Stimulated activated CD4-positive, alpha-beta T cell treated with anti-CD3 and anti-CD28 coated beads, Interleukin-15, amount 100 ng/mL, for 1 hour (primary cell): ENCODE measurements around the gene ADISSP.

Source experiments
- DNase-seq, 2 donors: peaks; one replicate each; pipeline ENCODE4 v3.0.0-alpha.2; 2020; ENCODE audit warnings: low read depth in 1 of 2, low spot score in 1 of 2

ADISSP gene

DNA sequence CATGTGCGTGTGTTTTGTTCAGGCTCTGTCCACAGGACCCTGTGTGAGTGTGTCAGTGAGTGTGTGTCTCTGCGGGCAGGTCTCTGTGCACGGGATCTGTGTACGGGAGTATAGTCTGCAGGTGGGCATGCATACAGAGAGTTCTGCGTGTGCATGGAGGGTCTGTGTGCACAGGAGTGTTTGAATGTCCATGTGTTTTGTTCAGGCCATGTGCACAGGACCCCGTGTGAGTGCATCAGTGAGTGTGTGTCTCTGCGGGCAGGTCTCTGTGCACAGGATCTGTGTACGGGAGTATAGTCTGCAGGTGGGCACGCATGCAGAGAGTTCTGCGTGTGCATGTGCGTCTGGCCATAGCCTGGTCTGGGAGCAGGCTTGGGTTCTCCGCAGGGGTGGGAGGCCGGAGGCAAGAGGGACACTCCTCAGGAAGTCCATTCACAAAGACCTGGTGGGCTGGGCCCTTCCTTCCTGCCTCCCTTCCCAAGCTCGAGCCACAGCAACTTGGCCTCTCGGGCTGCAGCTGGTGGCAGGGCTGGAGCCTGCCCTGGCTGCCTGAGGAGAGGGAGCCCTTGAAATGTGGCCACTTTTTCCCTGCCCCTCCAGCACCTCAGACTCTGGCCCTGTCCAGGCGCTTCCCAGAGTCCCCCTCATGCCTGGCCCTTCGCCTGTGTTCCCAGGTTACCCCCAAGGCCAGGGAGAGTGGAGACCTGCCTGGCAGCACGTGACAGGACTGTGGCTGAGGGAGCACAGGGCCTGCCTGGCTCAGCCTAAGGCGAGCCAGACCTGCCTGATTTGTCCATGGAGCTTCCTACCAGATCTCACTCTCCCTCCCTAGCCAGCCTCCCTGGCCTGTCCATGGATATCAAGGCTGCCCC lies 28.3 kb downstream of the ADISSP start:
- DNase-seq: no peak

DNA sequence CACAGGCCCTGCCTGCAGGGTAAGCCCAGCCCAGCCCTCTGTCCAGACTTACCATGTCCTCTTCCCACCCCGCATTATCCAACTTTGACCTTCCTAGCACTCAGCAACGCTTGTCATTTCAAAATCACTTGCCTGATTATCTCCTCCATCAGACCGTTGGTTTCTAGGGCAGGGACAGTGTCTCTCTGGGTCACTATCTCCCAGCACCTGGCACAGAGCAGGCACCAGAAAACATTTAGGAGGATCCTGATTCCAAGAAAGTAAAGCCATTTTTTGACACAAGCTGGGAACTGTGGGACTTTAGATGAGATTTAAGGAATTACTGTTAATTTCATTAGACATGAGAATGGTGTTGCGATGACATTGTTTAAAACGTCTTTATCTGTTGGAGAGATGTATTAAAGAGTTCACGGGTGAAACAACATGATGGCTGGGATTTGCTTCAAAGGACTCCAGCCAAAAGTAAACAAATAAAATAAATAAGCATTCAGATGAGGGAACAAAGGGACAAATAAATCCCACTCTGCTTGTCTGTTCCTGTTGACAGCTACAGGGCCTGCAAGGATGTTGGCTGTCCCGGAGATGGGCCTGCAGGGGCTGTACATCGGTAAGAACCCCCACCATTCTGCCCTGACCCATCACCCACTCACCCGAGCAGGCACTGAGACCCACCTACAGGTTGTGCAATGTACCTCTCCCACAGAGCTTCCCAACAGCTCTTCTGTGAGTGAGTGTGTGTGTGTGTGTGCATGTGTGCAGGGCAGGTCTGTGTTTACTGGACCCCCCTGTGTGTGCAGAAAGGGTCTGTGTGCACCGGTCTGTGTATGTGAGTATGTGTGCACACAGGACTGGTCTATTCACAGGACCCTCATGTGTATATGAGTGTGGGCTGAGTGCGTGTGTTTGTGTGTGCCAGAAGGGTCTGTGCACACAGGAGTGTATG lies 29.2 kb downstream of the ADISSP start:
- DNase-seq: no peak

DNA sequence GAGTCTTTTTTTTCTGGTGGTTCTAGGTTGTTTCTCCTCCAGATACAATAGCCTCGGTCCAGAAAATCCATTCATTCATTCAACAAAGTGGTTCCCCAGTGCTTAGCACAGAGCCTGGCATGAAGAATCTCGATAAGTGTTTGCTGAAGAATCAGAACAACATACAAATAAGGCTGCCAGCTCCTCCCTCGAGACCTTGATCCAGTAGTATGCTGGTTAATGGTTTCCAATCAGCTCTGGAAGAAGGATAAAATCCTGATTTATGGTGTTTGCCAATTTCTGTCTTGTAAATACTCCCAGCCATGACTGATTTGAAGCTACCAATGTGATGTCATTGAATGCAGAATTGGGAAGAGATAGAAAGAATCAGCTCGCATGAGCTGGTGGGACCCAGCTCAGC lies 31.8 kb downstream of the ADISSP start:
- no peak for DNase-seq

DNA sequence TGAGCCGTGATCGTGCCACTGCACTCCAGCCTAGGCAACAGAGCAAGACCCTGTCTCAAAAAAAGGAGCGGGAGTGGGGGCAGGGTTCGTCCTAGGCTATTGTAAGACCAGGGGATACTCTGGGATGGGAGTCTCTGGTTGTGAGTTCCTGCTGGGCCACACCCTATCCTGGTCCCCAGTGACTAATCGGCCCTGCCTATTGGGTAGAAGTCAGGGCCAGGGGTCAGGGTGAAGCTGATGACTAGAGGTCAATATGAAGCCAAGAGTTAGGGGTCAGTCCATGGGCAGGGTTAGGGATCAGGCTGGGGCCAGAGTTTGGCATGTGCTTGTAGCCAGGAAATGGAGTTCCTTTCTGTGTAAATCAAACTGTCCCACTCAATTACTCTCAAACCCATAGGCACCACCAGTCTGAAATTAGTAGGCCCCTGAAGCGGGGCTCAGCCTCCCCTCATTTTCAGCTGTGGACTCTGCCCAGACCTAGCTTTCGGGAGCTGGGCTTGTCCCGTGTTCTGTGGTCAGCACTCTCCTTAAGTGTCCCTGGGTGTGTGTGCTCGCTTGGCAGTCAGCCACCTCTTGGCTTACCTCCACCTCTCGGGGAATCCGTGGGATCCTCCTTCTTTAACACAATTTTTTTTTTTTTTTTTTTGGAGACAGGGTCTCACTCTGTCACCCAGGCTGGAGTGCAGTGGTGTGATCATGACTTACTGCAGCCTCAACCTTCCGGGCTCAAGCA lies 33.3 kb downstream of the ADISSP start:
- DNase-seq: no peak

DNA sequence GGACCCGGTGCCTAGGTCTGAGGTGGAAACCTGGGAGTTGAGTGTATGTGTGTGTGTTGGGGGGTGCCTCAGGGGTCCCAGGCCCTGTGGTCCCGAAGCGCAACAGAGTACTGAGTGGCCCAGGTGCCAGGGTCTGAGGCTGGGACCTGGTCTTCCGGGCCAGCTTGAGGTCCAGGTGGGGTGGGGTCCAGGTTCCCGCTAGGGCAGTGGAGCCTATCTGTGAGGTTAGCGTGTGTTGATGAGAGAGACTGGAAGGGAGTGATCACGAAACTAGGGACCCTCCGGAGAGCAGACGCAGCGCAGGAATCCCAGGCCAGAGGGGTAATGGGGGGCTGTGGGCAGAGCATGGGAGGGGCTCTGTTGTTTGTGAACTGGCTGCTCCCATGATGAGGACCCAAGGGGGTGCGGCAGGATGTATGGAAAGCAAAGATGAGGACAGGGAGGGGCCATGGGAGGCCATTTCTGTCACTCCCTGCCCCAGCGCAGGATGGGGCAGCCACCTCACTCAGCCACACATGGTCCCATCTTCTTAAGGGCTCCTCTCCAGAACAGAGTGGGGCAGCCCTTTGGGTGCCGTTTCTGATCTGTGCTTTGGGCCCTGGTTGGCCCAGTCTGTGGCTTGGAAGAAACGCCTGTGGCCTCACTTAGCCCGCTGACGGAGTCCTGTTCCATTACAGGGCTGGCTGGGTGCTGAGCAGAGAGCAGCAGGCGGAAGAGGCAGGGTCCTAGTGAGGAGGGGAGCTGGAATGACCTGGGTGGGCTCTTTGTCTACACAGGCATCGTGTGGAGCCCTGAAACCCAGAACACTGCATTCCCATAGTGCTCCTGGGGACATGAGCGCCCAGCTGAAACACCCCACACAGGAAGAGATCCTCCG lies 34.2 kb downstream of the ADISSP start:
- DNase-seq: no peak

DNA sequence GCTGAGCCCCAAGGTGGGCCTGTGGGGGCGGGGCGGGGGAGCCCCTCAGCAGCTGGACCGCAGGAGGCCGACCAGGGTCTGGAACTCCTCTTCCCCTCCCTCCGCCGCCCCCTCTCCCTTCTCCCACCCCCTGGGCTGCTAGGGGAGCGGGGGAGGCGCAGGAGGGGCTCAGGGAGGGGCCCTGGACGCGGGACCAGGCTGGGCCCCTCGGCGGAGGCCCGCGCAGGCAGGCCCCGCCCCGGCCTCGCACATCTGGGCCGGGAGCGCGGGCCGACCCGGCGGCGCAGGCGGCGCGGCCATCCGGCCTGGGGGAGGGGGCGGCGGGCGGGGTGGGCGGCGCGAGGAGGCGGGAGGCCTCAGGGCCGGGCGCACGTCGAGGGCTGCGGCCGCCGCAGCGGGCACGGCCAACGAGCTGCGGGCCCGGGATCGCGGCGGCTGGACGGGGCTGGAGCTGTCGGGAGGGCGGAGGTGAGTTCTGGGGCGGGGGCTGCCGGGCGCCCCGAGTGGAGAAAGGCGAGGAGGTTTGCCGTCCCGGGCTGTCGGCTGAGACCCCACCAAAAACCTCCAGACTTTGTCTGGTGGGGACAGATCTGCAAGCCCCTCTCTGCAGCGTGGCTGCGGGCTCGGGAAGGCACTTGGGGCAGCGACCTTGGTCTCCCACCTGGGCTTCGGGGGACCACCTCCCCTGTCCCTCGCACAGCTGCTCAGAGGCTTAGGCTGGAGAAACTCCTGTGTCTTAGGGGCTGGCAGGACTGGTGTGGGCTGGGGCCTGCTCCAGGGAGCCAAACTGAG lies 35.0 kb downstream of the ADISSP start, which contains the start of gene HSPA12B:
Gene HSPA12B, plus strand, starts transcription at position 359 of the 792 bp plus-strand sequence. CDS start 5,990 bp downstream, outside the sequence.
- DNase-seq: no peak

DNA sequence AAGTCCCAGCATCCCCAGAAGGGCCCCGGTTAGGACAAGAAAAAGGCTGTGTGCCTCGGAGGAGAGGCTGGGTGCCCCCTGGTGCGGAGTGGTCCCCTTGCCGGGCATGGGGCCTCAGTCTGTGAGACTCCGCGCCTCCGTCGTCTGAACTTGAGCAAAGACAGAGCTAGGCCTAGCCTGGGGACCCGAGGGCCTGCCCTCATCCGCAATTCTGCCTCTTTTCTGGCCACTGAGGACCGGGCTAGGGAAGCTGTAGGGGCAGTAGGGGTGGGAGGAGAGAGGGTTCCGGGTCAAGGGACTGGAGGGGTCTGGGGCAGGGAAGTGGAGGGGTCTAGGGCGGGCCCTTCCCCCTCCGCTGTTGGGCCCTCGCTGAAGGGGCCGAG lies 35.6 kb downstream of the ADISSP start:
- no peak for DNase-seq

DNA sequence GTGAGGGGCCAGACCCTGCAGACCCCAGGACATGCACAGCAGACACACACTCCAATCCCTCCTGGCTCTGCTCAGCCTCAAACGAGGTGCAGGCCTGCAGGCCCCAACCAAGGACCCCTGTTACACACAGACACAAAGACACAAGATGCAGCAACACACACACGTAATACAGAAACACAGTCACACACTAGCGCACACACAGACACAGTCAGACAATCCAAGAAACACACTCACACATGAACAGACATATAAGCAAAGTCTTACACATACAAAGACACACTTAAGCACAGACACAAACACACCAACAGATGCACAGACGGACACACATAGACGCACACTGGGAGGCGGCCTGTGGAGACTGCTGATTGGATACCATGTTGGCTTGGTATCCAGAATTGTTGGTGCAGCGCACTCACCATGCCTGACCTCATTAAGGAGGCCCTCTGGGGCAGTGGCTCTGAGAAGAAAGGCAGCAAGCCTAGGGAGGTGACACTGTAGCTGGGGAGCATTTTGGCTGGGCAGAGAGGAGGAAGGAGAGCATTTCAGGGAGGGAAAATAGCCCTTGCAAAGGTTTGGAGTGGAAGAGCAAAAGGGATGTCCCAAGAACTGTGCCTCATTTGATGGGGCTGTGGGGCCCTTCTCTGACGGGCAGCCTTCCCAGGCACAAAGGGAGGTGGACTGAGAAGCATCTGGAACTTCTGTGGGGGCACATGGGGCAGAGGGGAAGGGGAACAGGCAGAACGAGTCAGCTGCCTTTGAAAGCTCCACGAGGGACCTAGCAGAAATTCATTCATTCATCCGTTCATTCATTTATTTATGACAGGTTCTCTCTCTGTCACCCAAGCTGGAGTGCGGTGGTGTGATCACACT lies 36.5 kb downstream of the ADISSP start:
- no peak for DNase-seq

DNA sequence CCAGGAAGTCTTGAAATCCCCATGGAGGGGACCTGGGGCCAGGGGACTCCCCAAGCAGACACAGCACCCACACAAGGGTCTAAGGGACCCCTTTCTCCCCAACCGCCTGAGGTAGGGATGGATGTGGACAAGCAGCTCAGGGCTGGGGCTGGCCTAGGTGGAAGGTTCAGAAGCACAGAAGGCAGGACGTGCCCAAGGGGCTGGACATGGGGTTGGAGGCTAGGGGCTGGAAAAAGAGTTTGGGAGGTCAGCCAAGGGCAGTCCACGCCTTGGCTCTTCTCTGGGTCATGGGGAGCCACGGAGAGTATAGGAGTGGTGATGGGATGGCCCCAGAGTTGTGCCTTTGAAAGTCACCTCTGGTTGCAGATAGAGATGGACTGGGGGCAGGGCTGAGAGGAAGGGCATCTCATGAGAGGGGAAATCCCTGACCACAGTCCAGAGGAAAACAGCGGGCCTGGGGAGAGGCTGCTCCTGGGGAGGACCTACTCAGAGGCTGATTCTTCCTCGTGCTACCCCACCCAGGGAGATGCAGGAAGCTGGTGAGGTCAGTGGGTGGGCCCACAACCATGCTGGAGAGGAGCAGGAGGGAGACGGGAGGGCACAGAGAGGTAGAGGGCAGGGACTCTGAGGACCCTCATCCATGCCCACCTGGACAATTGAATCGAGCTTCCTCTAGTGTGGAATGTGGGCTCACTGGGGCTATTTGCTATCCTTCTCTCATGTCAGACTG lies 37.6 kb downstream of the ADISSP start:
- DNase-seq: no peak

DNA sequence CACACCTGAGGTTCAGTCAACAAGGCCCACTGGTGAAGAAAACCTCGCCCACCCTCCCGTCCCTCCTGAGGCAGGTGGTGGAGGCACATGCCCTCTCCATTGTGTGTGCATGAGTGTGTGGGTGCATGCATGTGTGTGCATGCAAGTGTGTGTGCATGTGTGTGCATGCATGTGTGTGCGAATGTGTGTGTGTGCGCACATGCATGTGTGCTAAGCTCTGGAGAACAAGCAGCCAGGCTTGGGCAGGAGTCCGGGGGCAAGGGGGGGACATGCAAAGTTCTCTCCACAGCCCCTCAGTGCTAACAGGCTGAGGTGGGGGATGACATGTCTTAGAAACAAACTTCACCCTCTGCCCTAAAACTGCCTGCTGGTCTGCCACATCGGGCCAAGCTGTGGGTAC lies 38.2 kb downstream of the ADISSP start:
- DNase-seq: no peak

DNA sequence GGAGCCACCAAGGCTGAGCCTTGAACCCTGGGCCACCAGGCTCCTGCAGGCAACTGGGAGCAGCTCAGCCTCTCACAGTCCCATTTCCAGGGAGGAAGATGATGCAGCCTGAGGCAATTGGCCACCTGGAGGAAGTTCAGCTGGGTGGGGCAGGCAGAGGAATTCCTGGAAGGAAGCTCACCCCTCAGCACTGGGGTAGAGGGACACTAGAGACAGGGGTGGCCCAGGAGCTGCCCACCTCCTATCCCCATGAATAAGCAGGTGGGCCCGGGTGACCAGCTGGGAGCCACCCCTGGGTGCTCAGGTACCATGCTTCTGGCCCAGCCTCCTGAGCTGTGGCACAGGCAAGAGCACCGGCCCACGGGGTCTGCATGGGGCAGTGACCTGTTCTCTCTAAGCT lies 38.7 kb downstream of the ADISSP start:
- DNase-seq: no peak

DNA sequence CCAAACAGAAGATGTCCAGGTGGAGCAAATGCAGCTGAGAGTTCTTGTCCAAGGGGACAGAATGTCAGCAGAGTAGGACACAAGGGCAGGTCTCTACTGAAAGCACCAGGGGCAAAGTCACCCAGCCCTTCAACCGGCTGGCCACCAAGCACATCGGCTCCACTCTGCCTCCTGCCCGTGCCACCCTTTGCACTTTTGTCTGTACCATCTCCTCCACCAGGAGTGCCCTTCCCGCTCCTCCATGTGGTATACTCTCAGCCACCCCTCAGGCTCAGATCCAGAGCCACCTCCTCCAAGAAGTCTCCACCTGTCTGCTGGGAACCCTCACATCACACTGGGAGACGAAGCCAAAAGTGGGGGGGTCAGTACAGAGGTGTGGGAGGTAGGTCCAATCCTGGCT lies 39.2 kb downstream of the ADISSP start:
- no peak for DNase-seq

DNA sequence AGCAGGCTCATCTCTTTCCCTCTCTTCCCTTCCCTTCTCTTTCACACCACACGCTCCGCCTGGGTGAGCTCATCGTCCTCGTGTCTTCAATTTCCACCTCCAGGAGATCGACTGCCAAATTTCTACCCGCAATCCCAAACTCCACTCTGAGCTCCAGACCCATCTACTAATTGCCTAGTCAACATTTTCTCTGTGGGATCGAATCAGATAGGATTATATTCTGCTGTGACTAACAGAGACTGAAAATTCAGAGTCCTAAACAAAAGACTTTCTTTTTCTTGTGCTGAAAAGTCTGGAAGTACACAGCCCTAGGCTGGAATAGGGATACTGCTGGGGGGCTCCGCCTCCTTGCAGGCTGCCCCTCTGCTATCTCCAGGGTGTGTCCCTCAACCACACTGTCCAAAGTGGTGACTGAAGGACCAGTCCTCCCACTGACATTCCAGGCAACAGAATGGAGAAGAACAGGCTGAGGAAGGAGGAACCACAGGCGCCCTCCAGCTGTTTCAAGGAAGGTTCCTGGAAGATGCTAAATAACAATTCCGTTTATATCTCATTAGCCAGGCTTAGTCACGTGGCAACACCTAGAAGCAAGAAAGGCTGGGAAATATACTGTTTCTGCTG lies 40.0 kb downstream of the ADISSP start:
- DNase-seq: no peak

DNA sequence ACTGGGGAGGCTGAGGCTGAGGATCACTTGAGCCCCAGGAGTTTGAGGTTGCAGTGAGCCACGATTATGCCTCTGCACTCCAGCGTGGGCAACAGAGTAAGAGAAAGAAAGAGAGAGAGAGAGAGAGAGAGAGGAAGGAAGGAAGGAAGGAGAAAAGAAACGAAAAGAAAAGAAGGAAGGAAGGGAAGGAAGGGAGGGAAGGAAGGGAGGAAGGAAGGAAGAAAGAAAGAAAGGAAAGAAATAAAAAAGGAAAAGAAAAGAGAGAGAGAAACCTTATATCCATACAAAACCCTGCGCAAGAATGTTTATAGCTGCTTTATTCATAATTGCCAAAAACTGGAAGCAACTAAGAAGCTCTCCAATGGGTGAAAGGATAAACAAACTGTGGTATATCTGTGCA lies 43.2 kb downstream of the ADISSP start:
- no peak for DNase-seq

DNA sequence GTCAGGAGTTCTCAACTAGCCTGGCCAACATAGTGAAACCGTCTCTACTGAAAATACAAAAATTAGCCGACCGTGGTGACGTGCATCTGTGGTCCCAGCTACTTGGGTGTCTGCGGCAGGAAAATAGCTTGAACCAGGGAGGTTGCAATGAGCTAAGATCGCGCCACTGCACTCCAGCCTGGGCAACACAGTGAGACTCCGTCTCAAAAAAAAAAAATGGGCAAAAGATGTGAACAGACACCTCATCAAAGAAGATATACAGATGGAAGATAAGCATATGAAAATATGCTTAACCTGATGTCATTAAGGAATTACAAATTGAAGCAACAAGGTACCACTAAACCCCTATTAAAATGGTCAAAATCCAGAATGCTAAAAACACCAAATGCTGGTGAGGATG lies 44.3 kb downstream of the ADISSP start:
- no peak for DNase-seq

DNA sequence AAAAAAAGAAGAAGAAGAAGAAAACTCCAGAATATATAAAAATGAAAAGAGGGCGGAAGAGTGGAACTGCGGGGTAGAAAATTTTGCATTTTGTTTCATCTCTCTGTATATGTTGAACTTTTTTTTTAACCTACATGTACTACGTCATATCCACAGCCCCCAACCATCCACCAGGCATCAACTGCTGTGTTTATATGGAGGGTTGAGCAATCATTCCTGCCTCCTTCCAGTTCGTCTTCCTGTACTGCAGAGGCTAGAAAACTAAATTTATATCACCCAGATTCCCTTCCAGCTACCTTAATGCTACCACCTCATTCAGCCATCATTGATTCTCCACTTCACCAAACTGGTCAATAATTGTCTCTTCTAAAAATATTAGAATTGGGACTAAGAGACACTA lies 45.6 kb downstream of the ADISSP start:
- DNase-seq: no peak

DNA sequence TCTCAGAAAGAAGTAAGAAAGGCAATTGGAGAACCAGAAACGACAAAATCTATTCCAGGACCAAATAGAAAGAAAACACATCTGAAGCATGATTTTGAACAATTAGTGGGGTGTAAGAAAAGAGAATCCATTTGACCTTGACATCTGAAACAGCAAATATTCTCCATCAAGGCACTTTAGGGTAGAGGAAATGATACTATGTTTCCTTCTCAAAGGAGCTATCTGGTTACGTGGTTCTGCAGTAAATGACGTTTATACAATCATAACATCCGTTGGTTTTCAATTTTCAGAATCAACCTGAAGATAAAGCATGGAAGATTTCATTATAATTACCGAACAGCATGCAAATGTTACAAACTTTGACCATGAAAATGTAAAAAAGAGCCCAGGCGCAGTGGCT lies 46.9 kb downstream of the ADISSP start:
- no peak for DNase-seq

DNA sequence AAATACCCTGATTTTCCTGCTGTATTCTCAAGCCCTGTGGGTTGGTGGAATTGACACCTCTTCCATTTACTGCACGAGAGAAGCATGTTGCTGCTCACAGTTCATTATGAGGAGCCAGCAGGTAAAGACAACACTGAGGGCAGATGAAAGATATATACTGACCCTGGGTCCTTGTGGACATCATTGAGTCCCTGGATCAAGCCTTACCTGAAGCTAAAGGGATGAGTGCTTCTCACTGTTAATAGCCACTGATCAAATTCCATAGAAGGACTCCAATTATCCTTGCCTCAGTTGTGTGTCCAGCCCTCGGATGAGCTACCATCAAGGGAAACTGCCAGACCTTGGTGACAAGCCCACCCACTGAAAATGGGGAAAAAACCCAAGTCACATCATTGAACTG lies 47.5 kb downstream of the ADISSP start:
- DNase-seq: no peak
